Left cardiac atrium (tissue), 4 donors: ENCODE results near the gene CCDC81. TPM values are rescaled to one million over a fixed set of nuclear protein-coding genes. Genes with fewer than 3 reads are reported as not detected.

Experiments
- ATAC-seq, 2 donors: fragments of 200-7000 bp; cut with Tn5 transposase; one replicate each; pipeline ENCODE4 v1.9.1; 2020; ENCODE audit warnings: mild to moderate bottlenecking in 2 of 2, moderate library complexity in 2 of 2
- DNase-seq: peaks from one replicate; pipeline ENCODE4 v3.0.0-alpha.2; 2020
- intact Hi-C, 2 donors: fragments of 100-400 bp; cut with DNase I; formaldehyde crosslinking; loops; one replicate each; pipeline versions ENCODE4 v1.14.1 to v1.15.1; 2022 to 2023
- total RNA-seq, 2 donors: library from RNA; stranded (reverse); fragmentation: NEBNext Ultra II Directional; extraction: Animal tissue kit (Norgen Biotek cat#: 25700); gene quantifications; one replicate each; pipeline ENCODE4 v1.2.1, GENCODE V29; 2021
- donor health status: DM: no; HTN: yes; CAD: no.
- donor health status: DM: no; HTN: yes; CAD: no; lungs with severe emphysema.
- donor health status: DM: yes; HTN: yes; CAD: no.
- donor health status: Dilated cardiomyopathy.

The CCDC81 gene
- total RNA-seq, 2 donors from 2014 or later: 0.47 to 0.65 TPM

DNA sequence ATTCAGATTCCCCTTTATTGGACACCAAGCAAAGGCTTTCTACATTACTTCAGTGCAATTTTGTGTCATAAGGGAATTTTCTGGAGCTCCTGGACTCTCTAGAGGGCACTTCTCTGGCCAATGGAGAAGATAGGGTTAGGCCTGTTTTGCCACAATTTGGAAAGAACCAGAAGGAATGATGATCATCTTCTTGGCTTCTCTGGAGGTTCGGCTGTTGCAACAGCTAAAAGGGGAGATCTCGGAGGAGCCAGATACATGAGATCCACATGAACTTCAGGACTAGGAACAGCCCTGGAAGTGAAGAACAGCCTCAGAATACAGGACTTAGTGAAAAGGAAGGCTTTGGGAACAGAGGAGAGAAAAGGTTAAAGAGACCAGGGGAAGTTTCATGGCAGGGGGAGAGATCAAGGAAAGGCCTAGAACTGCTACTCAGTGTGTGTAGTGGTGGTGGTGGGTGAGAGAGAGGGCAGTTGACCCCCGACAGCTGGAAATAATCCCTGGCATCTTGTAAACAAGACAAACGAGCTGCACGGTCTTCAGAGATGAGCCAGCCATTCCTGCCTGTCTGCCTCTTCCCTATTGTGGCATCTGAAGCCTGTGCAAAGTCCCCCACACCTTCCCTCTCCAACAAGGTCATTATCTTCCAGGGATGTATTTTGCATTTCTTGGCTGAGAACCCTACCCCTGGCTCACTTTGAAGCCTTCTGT is 83.8 kb downstream of the CCDC81 start:
- ATAC-seq (peak in 1 of 2 donors; percentile 16), DNase-seq (no peak)
- intact Hi-C loops: loop anchor here in 1 of 2 donors (10.0 kb wide), 1 partner anchor 466 kb away; no protein-coding TSS in a partner anchor

DNA sequence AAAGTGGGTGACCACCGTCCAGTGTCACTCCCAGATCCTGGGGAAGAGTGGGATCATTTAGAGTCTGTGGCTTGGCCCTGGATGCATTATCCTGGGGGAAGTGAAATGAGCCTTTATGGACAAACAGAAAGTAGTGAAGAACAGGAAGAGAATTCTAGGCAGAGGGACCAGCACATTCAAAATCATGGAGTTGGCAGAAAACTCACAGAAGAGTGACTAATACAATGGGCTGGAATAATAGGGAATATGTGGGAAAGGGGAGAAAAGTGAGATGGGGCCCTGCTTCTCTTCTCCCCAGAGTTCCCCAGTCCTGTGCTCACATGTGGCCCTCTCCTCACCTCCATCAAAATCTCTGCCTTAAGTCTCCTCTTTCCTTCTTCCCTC is 84.3 kb downstream of the CCDC81 start:
- no peak for DNase-seq
- peak in 1 of 2 donors; percentile 7 for ATAC-seq
- intact Hi-C loops: loop anchor here in 1 of 2 donors (10.0 kb wide), 1 partner anchor 466 kb away; no protein-coding TSS in a partner anchor

DNA sequence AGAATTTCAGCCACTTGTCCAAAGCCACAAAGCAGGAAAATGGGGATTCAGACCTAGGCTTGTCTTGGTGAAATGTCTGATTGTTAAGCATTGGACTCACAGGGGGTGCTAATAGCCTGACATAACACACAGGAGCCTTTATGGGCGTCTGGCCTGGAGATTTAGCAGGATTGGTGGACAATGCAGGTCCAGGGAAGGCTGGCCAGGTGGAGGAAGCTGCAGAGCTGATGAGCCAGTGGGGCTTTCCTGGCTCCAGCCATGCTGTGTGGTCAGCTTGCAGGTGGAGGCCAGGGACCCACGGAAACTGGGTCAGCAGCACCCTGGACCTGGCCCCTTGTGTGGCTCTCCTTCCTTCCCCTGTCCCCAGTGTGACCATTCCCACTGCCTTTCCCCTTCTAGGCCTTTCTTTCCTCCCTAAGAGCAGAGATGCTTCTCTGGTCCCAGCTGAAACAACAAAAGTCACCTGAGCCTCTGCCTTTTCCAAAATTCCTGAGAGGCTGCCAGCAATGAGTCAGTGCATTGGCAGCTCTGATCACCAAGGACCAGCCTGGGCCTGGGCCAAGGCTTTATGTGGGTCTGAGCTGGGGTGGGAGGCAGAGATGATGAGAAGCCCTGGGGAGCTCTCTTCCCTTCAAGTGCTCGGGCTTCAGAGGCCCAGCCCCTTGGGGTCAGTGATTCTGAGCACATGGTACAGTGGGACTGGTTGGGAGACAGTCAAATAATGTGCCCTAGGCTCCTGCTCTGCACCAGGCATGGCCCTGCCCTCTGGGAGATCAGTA is 85.2 kb downstream of the CCDC81 start:
- DNase-seq: peak; percentile 76
- intact Hi-C loops: loop anchor here (5.0 to 10.0 kb wide), 2 partner anchors 147 to 465 kb away; no protein-coding TSS in a partner anchor
- ATAC-seq: peak; percentile 48 to 77

DNA sequence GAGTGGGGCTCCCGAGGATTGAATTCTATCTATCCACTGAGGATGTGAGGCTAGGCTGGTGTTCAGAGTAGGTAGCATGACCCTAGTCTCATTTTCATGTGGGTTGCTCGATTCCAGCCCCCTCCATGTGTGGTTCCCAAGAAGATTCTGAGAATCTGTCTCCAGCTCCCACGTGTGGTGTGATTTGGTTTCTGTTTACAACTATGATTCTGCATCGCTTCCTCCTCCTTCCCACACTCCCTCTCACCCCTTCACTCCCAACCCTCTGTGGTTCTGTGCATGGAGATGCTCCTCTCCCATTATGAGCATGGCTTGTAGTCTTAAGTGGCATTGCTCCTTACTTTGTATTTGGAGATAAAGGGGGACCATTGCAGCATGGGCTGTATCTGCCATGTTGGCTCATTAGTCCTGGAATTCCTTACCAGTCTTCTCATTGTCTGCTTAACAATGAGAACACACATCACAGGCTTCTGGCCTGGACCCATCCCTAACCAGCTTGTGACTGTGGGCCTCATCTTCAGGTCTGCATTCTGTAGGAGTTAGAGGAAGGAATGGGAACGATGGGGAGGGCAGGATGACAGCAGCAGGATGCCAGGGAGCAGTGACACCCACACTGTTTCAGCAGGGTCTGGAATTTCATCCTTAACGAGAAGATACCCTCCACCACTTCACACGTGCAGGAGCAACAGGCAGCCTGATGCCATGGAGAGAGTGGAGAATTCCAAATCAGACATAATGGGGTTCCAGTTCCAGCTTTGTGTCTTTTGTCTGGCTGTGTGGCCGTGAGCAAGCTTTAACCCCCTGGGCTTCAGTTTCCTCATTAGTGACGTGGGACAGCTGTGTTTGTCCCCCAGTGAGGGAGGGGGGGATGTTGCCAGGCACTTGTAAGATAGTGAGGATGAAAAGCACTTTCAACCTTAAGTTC is 86.0 kb downstream of the CCDC81 start:
- DNase-seq: no peak
- intact Hi-C loops: loop anchor here in 1 of 2 donors (5.0 kb wide), 1 partner anchor 147 kb away; no protein-coding TSS in a partner anchor
- ATAC-seq: peak in 1 of 2 donors; percentile 34

DNA sequence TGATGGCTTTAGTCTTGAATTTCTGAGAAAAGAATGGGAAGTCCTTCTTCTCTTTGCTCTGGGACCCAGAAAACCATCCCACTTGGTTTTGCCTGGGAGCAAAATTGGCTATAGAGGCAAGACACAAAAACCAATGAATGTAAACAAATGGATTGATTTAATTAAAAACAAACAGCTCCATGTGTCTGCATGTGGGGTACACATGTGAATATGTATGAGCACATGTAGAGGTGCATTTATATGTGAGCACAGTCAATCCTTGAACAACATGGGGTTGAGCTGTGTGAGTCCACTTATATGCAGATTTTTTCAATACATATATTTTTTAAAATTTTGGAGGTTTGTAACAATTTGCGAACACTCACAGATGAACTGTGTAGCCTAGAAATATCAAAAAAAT is 87.2 kb downstream of the CCDC81 start:
- no peak for DNase-seq
- ATAC-seq: no peak
- intact Hi-C loops: loop anchor here in 1 of 2 donors (5.0 kb wide), 1 partner anchor 145 kb away; no protein-coding TSS in a partner anchor

DNA sequence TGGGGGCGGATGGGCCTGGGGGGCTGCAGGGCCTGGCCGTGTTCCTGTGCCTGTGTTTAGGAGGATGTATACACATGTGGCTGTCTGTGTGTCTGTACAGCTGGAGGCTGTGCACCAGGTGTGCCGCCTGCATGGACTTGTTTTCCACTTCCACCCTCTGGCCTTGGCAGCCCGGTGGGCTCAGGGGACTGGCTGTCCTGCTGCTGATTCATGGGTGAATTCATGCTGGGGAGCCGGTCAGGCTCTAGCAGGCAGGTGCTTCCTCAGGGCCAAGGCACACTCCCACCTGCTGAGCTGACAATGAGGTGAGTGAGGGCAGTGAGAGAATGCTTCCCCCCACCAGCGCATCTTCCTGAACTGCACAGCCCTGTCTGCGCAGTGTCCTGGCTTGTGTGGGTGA is 88.4 kb downstream of the CCDC81 start:
- ATAC-seq (no peak), DNase-seq (no peak)
- intact Hi-C loops: loop anchor here in 1 of 2 donors (5.0 kb wide), 1 partner anchor 144 kb away; no protein-coding TSS in a partner anchor

DNA sequence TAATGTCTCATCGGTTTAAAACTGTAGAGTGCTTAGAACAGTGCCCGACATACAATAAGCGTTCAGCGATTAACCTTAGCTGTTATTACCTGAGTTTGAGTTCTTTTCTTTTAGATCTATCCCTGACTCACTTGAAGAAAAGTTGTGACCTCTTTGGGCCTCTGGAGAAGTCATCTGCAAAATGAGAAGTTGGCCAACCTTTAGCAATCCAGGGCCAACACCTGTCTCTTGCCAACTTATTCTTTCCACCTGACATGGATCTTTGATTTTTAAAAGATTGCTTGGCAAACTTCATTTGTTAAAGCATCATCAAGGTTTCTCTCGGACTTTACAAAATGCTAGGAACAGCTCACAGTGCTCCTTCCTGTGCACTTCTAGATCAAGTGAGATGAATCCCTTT is 89.3 kb downstream of the CCDC81 start:
- intact Hi-C loops: loop anchor here in 1 of 2 donors (5.0 kb wide), 1 partner anchor 143 kb away; no protein-coding TSS in a partner anchor
- ATAC-seq: no peak
- no peak for DNase-seq

DNA sequence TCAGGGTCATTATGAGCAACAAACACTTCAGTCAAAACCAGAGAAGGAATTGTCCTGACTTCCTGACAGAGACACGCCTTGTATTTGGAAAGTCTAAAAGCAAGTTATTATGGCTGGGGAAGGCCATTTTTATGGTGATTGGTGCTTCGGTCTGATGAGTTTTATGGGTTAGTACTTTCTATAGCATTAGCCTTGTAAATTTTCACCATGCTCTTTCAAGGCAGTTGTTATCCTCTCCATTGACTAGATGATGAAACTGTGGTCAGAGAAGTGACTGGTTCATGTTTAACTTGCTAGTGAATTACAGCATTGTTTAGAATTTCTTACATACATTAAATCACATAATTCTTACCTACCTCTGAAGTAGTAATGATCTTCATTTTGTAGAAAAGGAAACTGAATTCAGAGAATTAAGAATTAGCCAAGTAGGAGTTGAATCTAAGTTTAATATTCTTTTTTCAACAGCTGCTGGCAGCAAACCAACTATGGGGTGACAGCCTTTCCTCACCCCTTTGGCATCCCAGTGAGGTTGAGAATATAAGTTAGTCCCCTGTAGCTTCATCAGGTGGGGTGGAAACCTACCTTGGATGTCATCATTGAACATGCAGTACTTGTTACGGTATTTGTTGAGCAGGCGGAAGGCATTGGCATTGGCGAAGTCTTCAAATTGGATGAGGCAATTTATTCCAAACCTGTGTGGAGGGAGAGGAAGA is 90.0 kb downstream of the CCDC81 start:
- DNase-seq (no peak), ATAC-seq (no peak)
- intact Hi-C loops: loop anchor here in 1 of 2 donors (5.0 kb wide), 1 partner anchor 143 kb away; no protein-coding TSS in a partner anchor

DNA sequence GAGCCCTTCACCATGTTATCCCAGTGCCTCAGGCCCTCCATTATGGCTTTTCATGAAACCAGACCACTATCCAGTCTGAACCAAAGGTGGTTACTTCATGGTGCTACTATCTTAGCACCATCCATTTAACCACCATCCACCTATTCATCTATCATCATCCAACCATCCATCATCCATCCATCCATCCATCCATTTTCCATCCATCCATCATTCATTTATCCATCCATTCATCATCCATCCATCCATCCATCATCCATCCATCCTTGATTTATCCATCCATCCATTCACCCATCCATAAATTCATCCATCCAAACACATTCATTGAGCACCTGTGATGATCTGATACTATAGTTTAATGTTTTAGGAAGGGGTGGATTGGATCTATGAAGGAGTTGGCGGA is 93.5 kb downstream of the CCDC81 start:
- intact Hi-C loops: no loop called here
- ATAC-seq (no peak), DNase-seq (no peak)

DNA sequence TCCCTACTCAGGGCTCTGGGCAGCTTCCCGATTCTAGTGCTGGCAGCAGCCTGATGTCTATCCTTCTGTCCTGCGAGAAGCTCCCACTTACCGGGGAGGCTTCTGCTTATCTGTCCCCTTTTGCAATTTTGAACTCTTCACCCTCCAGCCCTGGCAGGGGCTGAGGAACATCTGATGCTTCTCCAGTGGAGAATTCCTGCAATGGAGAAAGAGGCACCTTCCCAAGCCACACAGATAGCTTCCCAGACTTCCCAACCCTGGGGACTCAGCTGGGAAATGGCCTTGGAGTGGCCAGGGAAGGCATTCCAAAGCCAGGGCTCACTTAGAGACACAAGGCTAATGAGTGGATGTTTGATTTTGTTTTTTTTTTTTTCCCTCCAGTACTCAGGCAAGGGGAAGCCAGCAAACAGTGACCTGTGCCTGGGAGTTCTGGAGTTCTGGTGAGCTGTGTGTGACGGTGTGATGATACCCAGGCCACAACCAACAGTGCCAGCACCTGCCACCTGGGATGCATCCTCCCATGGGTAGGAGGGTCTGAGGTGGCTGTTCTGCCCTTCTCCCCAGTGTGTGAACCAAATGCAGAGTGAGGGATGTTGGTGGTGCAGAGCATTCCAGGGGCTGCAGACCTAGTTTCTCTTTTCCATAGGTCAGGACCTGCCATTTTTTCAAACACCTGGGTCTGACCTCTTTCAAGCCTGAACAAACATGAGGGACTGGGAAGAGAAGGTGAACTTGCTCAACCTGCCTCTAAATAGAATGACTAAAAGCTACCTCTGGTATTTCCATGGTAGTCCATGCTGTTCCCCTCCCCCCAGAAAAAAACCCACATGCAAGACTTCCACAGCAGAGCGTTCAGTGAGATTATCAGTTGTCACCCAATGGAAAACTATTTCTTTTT is 95.1 kb downstream of the CCDC81 start:
- DNase-seq (peak; percentile 42), ATAC-seq (peak; percentile 47 to 64)
- intact Hi-C loops: no loop called here

Other genes with a start within 250 kb of the CCDC81 start
- 10 to 100 TPM; 14.3 to 14.8 TPM for gene EED, start 130.1 kb upstream of the CCDC81 start, total RNA-seq
- gene HIKESHI, start 72.6 kb upstream of the CCDC81 start, total RNA-seq: 10 to 100 TPM; 39.0 to 41.2 TPM